Activated CD8-positive, alpha-beta T cell treated with anti-CD3 and anti-CD28 coated beads for 36 hours (primary cell): ENCODE results near the gene SND1. TPM values are rescaled to one million over a fixed set of nuclear protein-coding genes. Genes with fewer than 3 reads are reported as not detected.

Experiments used
- ATAC-seq: fragments of 200-7000 bp; cut with Tn5 transposase; one replicate; pipeline ENCODE4 v1.10.0; 2021; ENCODE audit warnings: mild to moderate bottlenecking, moderate library complexity
- CTCF ChIA-PET: fragments of 350-600 bp; sonication (Branson Sonifier 250); formaldehyde crosslinking; loops from one replicate; lab custom pipeline; 2021; ENCODE audit warnings: antibody characterized with exemption; lab: Charles Lee
- POLR2A ChIA-PET: fragments of 350-600 bp; sonication (Branson Sonifier 250); formaldehyde crosslinking; loops from one replicate; lab custom pipeline; 2021; ENCODE audit warnings: antibody characterized with exemption; lab: Charles Lee
- DNase-seq: peaks from one replicate; pipeline ENCODE4 v3.0.0-alpha.2; 2020
- H3K27ac Mint-ChIP-seq: one replicate; pipeline ENCODE4 v1.8.0; 2021; ENCODE audit warnings: mild to moderate bottlenecking, mixed read lengths
- H3K27me3 Mint-ChIP-seq: one replicate; pipeline ENCODE4 v1.8.0; 2021; ENCODE audit warnings: mixed read lengths
- H3K36me3 Mint-ChIP-seq: one replicate; pipeline ENCODE4 v1.8.0; 2021; ENCODE audit warnings: low read depth, mixed read lengths
- H3K4me1 Mint-ChIP-seq: one replicate; pipeline ENCODE4 v1.8.0; 2021; ENCODE audit warnings: low read depth, mixed read lengths
- H3K4me3 Mint-ChIP-seq: one replicate; pipeline ENCODE4 v1.8.0; 2021; ENCODE audit warnings: mild to moderate bottlenecking, moderate library complexity, mixed read lengths
- H3K9me3 Mint-ChIP-seq: one replicate; pipeline ENCODE4 v1.8.0; 2021; ENCODE audit warnings: mixed read lengths
- CTCF ChIP-seq: fragments of 200-600 bp; IDR thresholded peaks from one replicate; pipeline ENCODE4 v1.8.0; 2022; ENCODE audit warnings: antibody characterized with exemption, mild to moderate bottlenecking
- intact Hi-C: fragments of 100-400 bp; cut with micrococcal nuclease; formaldehyde crosslinking; loops from one replicate; pipeline ENCODE4 v1.10.0; 2022
- total RNA-seq, 2 experiments: library from RNA; stranded (reverse); gene quantifications; one replicate each; pipeline ENCODE4 v1.2.3, GENCODE V29; 2021

The SND1 gene
- total RNA-seq, 2 experiments from 2014 or later, result 206 to 208 TPM

GRCh38 chr7:127918130-127918529 is 266.1 kb downstream of the SND1 start:
- ATAC-seq (no peak), DNase-seq (no peak)
- no peak overlapping the region for H3K4me3 Mint-ChIP-seq
- H3K36me3 Mint-ChIP-seq, result peaks cover 6% of the 10 kb centered on the region
- ChIA-PET POLR2A (no interaction called here), CTCF (interaction anchor here (1.5 kb wide), 1 partner anchor 13 kb away, joined by 4 read pairs; no protein-coding TSS in a partner anchor)
- peaks cover 23% of the 10 kb centered on the region for H3K4me1 Mint-ChIP-seq
- H3K9me3 Mint-ChIP-seq, result no peaks in the 10 kb centered on the region
- H3K27ac Mint-ChIP-seq, result no peak overlapping the region
- intact Hi-C loops, result no loop called here
- no peaks in the 10 kb centered on the region for H3K27me3 Mint-ChIP-seq
- TF ChIP-seq CTCF, result no peak

- peak; percentile 71 for ATAC-seq
- CTCF ChIA-PET, result interaction anchor here (0.6 to 1.6 kb wide), 4 partner anchors 24 to 126 kb away, joined by 3 to 4 read pairs (median 3); no protein-coding TSS in a partner anchor
- no peak for TF ChIP-seq CTCF
- Mint-ChIP-seq H3K36me3 (peaks cover 6% of the 10 kb centered on the region), H3K4me1 (peaks cover 26% of the 10 kb centered on the region), H3K9me3 (no peaks in the 10 kb centered on the region), H3K27me3 (no peaks in the 10 kb centered on the region), H3K4me3 (no peak overlapping the region), H3K27ac (peak overlapping the region; percentile 45)
- DNase-seq, result no peak
- intact Hi-C loops, result no loop called here
- POLR2A ChIA-PET, result interaction anchor here (1.2 kb wide), 1 partner anchor 17 kb away, joined by 3 read pairs; no protein-coding TSS in a partner anchor
Measured at GRCh38 chr7:127920787-127921438, 268.9 kb downstream of the SND1 start.

GRCh38 chr7:127922656-127923055 is 270.7 kb downstream of the SND1 start:
- Mint-ChIP-seq H3K4me3 (no peak overlapping the region), H3K27ac (no peak overlapping the region), H3K27me3 (no peaks in the 10 kb centered on the region), H3K4me1 (peaks cover 34% of the 10 kb centered on the region), H3K9me3 (no peaks in the 10 kb centered on the region), H3K36me3 (peaks cover 8% of the 10 kb centered on the region)
- DNase-seq, result no peak
- intact Hi-C loops, result no loop called here
- no peak for ATAC-seq
- POLR2A ChIA-PET, result interaction anchor here (0.9 kb wide), 1 partner anchor 22 kb away, joined by 3 read pairs; no protein-coding TSS in a partner anchor
- CTCF ChIA-PET, result no interaction called here
- TF ChIP-seq CTCF, result no peak

- CTCF ChIA-PET, result interaction anchor here (1.0 kb wide), 1 partner anchor 17 kb away, joined by 3 read pairs; no protein-coding TSS in a partner anchor
- peaks cover 31% of the 10 kb centered on the region for H3K4me1 Mint-ChIP-seq
- TF ChIP-seq CTCF, result no peak
- no peaks in the 10 kb centered on the region for H3K9me3 Mint-ChIP-seq
- no peak overlapping the region for H3K27ac Mint-ChIP-seq
- peaks cover 14% of the 10 kb centered on the region for H3K36me3 Mint-ChIP-seq
- intact Hi-C loops, result no loop called here
- DNase-seq (no peak), ATAC-seq (no peak)
- no peaks in the 10 kb centered on the region for H3K27me3 Mint-ChIP-seq
- POLR2A ChIA-PET, result no interaction called here
- H3K4me3 Mint-ChIP-seq, result no peak overlapping the region
Measured at GRCh38 chr7:127924874-127925273, 272.9 kb downstream of the SND1 start.

GRCh38 chr7:127927348-127927696 is 275.3 kb downstream of the SND1 start:
- H3K27me3 Mint-ChIP-seq, result no peaks in the 10 kb centered on the region
- intact Hi-C loops, result no loop called here
- ChIA-PET POLR2A (no interaction called here), CTCF (no interaction called here)
- peaks cover 28% of the 10 kb centered on the region for H3K36me3 Mint-ChIP-seq
- DNase-seq (no peak), ATAC-seq (no peak)
- TF ChIP-seq CTCF, result no peak
- no peak overlapping the region for H3K27ac Mint-ChIP-seq
- H3K4me1 Mint-ChIP-seq, result peaks cover 14% of the 10 kb centered on the region
- no peak overlapping the region for H3K4me3 Mint-ChIP-seq
- no peaks in the 10 kb centered on the region for H3K9me3 Mint-ChIP-seq
